GM12878 (cell line): Measurements from ENCODE around the gene MSL1.

Experiments
- CTCF ChIP-seq, 3 experiments: IDR thresholded peaks in 2 of 3; conservative IDR thresholded peaks in 1 of 3; 2 replicates each; pipeline ENCODE4 v1.5.1; 2011; ENCODE audit warnings: low read depth in 3 of 3, low read length in 3 of 3, mild to moderate bottlenecking in 3 of 3, control low read depth in 2 of 3, moderate library complexity in 2 of 3, inconsistent platforms in 1 of 3, mixed read lengths in 1 of 3; ENCODE audit not compliant: control insufficient read depth in 2 of 3, insufficient read depth in 1 of 3; ENCODE audit errors: extremely low read depth in 1 of 3
- GABPA ChIP-seq: IDR thresholded peaks from 2 replicates; pipeline ENCODE4 v1.6.1; 2014; ENCODE audit warnings: antibody characterized with exemption, low read depth, mild to moderate bottlenecking, inconsistent platforms
- MTA2 ChIP-seq: fragments of 450-650 bp; IDR thresholded peaks from 2 replicates; pipeline ENCODE4 v1.6.1; 2016; ENCODE audit warnings: low read depth, mild to moderate bottlenecking, moderate library complexity
- MYC ChIP-seq: IDR thresholded peaks from 2 replicates; pipeline ENCODE4 v1.6.1; 2011; ENCODE audit warnings: mild to moderate bottlenecking, low read length, moderate library complexity, inconsistent platforms; ENCODE audit not compliant: insufficient read depth, insufficient replicate concordance, insufficient read length, severe bottlenecking
- NRF1 ChIP-seq: conservative IDR thresholded peaks from 2 replicates; pipeline ENCODE4 v1.6.1; 2011; ENCODE audit warnings: mild to moderate bottlenecking, low read depth, low read length, improper control_type of control experiment
- PAX5 ChIP-seq: IDR thresholded peaks from 2 replicates; pipeline ENCODE4 v1.6.1; 2011; ENCODE audit warnings: low read depth, low read length, borderline replicate concordance
- SKIL ChIP-seq: fragments of 450-650 bp; IDR thresholded peaks from 2 replicates; pipeline ENCODE4 v1.6.1; 2017; ENCODE audit warnings: mild to moderate bottlenecking, low read depth, inconsistent platforms; ENCODE audit not compliant: poor library complexity, severe bottlenecking
- SREBF2 ChIP-seq: IDR thresholded peaks from 2 replicates; pipeline ENCODE4 v1.6.1; 2012; ENCODE audit warnings: mild to moderate bottlenecking, low read length
- ZZZ3 ChIP-seq: IDR thresholded peaks from 2 replicates; pipeline ENCODE4 v1.6.1; 2011; ENCODE audit warnings: low read depth; ENCODE audit not compliant: control insufficient read depth, insufficient read length

GRCh38 chr17:40089077-40089895, 32.5 kb upstream of the MSL1 start:
- TF ChIP-seq CTCF (IDR thresholded peaks at IDR 0.05 in 2 of 3, conservative IDR thresholded peaks at IDR 0.05 in 1 of 3; ENCODE audit: control insufficient read depth in 2 of 3, extremely low read depth in 1 of 3, insufficient read depth in 1 of 3, low read depth in 3 of 3, low read length in 3 of 3) (no peak), ZZZ3 (no peak), MTA2 (no peak), SKIL (no peak), SREBF2 (no peak), PAX5 (no peak), NRF1 (no peak), MYC (no peak), GABPA (no peak)
